H9 (cell line): ENCODE results near the gene KIF15. TPM values are rescaled to one million over a fixed set of nuclear protein-coding genes. Genes with fewer than 3 reads are reported as not detected.

ENCODE experiments used
- DNase-seq: peaks from one replicate; pipeline ENCODE4 v3.0.0-alpha.2; 2017
- H2AFZ ChIP-seq: one replicate; pipeline ENCODE4 v1.6.1; 2013; ENCODE audit warnings: mild to moderate bottlenecking, low read length, control low read depth, moderate library complexity
- H2AK5ac ChIP-seq: 2 replicates; pipeline ENCODE4 v1.6.1; 2013; ENCODE audit warnings: low read length, control low read depth, mixed read lengths; ENCODE audit not compliant: insufficient read length
- H2BK120ac ChIP-seq: one replicate; pipeline ENCODE4 v1.6.1; 2013; ENCODE audit warnings: low read depth, mild to moderate bottlenecking, low read length, control low read depth, inconsistent platforms; ENCODE audit not compliant: poor library complexity, severe bottlenecking
- H2BK12ac ChIP-seq: 2 replicates; pipeline ENCODE4 v1.6.1; 2013; ENCODE audit warnings: low read length, control low read depth, mixed read lengths, low read depth; ENCODE audit not compliant: insufficient read length
- H2BK15ac ChIP-seq: 2 replicates; pipeline ENCODE4 v1.6.1; 2013; ENCODE audit warnings: low read depth, low read length, control low read depth
- H2BK20ac ChIP-seq: one replicate; pipeline ENCODE4 v1.6.1; 2013; ENCODE audit warnings: low read depth, mild to moderate bottlenecking, low read length, control low read depth, inconsistent platforms; ENCODE audit not compliant: poor library complexity, severe bottlenecking
- H2BK5ac ChIP-seq: 2 replicates; pipeline ENCODE4 v1.6.1; 2013; ENCODE audit warnings: low read length, control low read depth, mixed read lengths; ENCODE audit not compliant: insufficient read length
- H3K14ac ChIP-seq: 2 replicates; pipeline ENCODE4 v1.6.1; 2013; ENCODE audit warnings: low read length, control low read depth; ENCODE audit not compliant: insufficient read depth
- H3K18ac ChIP-seq: 2 replicates; pipeline ENCODE4 v1.6.1; 2013; ENCODE audit warnings: low read depth, mild to moderate bottlenecking, mixed read lengths, low read length, control low read depth; ENCODE audit not compliant: insufficient read length
- H3K23ac ChIP-seq: 2 replicates; pipeline ENCODE4 v1.6.1; 2013; ENCODE audit warnings: low read length, control low read depth, mixed read lengths, low read depth; ENCODE audit not compliant: insufficient read length
- H3K23me2 ChIP-seq: 2 replicates; pipeline ENCODE4 v1.6.1; 2013; ENCODE audit warnings: low read depth, mild to moderate bottlenecking, mixed read lengths, low read length, control low read depth; ENCODE audit not compliant: insufficient read length, poor library complexity, severe bottlenecking
- H3K27ac ChIP-seq: 2 replicates; pipeline ENCODE4 v1.5.1; 2013; ENCODE audit warnings: low read length, control low read depth, mixed read lengths, low read depth; ENCODE audit not compliant: insufficient read length
- H3K27me3 ChIP-seq: 2 replicates; pipeline ENCODE4 v1.6.1; 2013; ENCODE audit warnings: low read length, control low read depth, inconsistent platforms; ENCODE audit not compliant: insufficient read depth
- H3K4ac ChIP-seq: 2 replicates; pipeline ENCODE4 v1.6.1; 2013; ENCODE audit warnings: low read depth, mild to moderate bottlenecking, control low read depth, inconsistent platforms, low read length, moderate library complexity
- H3K4me1 ChIP-seq: 2 replicates; pipeline ENCODE4 v1.6.1; 2013; ENCODE audit warnings: low read length, control low read depth, inconsistent platforms; ENCODE audit not compliant: insufficient read depth
- H3K4me2 ChIP-seq: 2 replicates; pipeline ENCODE4 v1.6.1; 2013; ENCODE audit warnings: low read length, control low read depth, mixed read lengths; ENCODE audit not compliant: insufficient read length, insufficient read depth
- H3K56ac ChIP-seq: 2 replicates; pipeline ENCODE4 v1.6.1; 2013; ENCODE audit warnings: low read depth, mild to moderate bottlenecking, mixed read lengths, low read length, control low read depth; ENCODE audit not compliant: insufficient read length
- H3K79me1 ChIP-seq: 2 replicates; pipeline ENCODE4 v1.6.1; 2013; ENCODE audit warnings: low read depth, mild to moderate bottlenecking, moderate library complexity, low read length, control low read depth, inconsistent platforms; ENCODE audit not compliant: insufficient read depth, poor library complexity, severe bottlenecking
- H3K79me2 ChIP-seq: 2 replicates; pipeline ENCODE4 v1.6.1; 2013; ENCODE audit warnings: low read length, control low read depth, inconsistent platforms; ENCODE audit not compliant: insufficient read depth
- H3K9ac ChIP-seq: 2 replicates; pipeline ENCODE4 v1.6.1; 2013; ENCODE audit warnings: low read length, control low read depth, mixed read lengths; ENCODE audit not compliant: insufficient read length; ENCODE audit errors: extremely low read depth
- H3K9me3 ChIP-seq: one replicate; pipeline ENCODE4 v1.6.1; 2013; ENCODE audit warnings: low read depth, low read length, inconsistent platforms; ENCODE audit not compliant: control insufficient read depth
- H3T11ph ChIP-seq: one replicate; pipeline ENCODE4 v1.6.1; 2013; ENCODE audit warnings: mild to moderate bottlenecking, low read length, control low read depth, inconsistent platforms
- H4K20me1 ChIP-seq: one replicate; pipeline ENCODE4 v1.6.1; 2013; ENCODE audit not compliant: control insufficient read depth, insufficient read length, insufficient read depth
- H4K5ac ChIP-seq: 2 replicates; pipeline ENCODE4 v1.6.1; 2013; ENCODE audit warnings: low read depth, mild to moderate bottlenecking, mixed read lengths, low read length, control low read depth; ENCODE audit not compliant: insufficient read length
- H4K8ac ChIP-seq: replicated peaks from 2 replicates; pipeline ENCODE4 v1.6.1; 2013; ENCODE audit warnings: low read length, control low read depth, mixed read lengths, low read depth; ENCODE audit not compliant: insufficient read length
- H4K91ac ChIP-seq: 2 replicates; pipeline ENCODE4 v1.6.1; 2013; ENCODE audit warnings: low read depth, mild to moderate bottlenecking, moderate library complexity, mixed read lengths, low read length, control low read depth; ENCODE audit not compliant: insufficient read length
- H3K27ac Mint-ChIP-seq, 3 experiments: 2 replicates in 2 of 3; 3 replicates in 1 of 3; pipeline ENCODE4 v1.8.0; 2020 to 2021; ENCODE audit warnings: mixed read lengths in 3 of 3, mild to moderate bottlenecking in 1 of 3, moderate library complexity in 1 of 3
- H3K27me3 Mint-ChIP-seq: 2 replicates; pipeline ENCODE4 v1.8.0; 2021; ENCODE audit warnings: low read depth, mild to moderate bottlenecking, moderate library complexity, mixed read lengths
- H3K36me3 Mint-ChIP-seq, 3 experiments: 2 replicates in 2 of 3; 3 replicates in 1 of 3; pipeline ENCODE4 v1.8.0; 2020 to 2021; ENCODE audit warnings: low read depth in 3 of 3, mixed read lengths in 3 of 3; ENCODE audit not compliant: insufficient read depth in 1 of 3
- H3K4me1 Mint-ChIP-seq, 2 experiments: 2 replicates each; pipeline ENCODE4 v1.8.0; 2020; ENCODE audit warnings: mixed read lengths in 2 of 2
- H3K4me3 Mint-ChIP-seq, 2 experiments: 2 replicates in 1 of 2; 3 replicates in 1 of 2; pipeline ENCODE4 v1.8.0; 2020 to 2021; ENCODE audit warnings: mild to moderate bottlenecking in 2 of 2, mixed read lengths in 2 of 2, moderate library complexity in 1 of 2
- H3K9me3 Mint-ChIP-seq, 2 experiments: 2 replicates in 1 of 2; 3 replicates in 1 of 2; pipeline ENCODE4 v1.8.0; 2020; ENCODE audit warnings: mild to moderate bottlenecking in 2 of 2, mixed read lengths in 2 of 2, moderate library complexity in 1 of 2
- WGBS: extraction: QIAGEN DNeasy Blood & Tissue Kit; methylation state at CpG from one replicate; pipeline ENCODE4 v1.1.7; 2013; ENCODE audit warnings: missing lambda C conversion rate, low lambda C conversion rate, mixed read lengths; ENCODE audit not compliant: insufficient read length; ENCODE audit errors: extremely low coverage; 5-methylcytosine and 5-hydroxymethylcytosine counted together
- total RNA-seq: library from RNA; stranded (reverse); gene quantifications from 2 replicates; pipeline ENCODE4 v1.2.1, GENCODE V29; 2021
- TF ChIP-seq, protein P1 (sequence below): fragments of 200-600 bp; sonication (generic); conservative IDR thresholded peaks from 3 replicates; pipeline ENCODE4 v1.8.0; 2021; ENCODE audit warnings: antibody characterized with exemption, mild to moderate bottlenecking

KIF15 gene
- total RNA-seq, 1 experiment from 2014 or later, result 25.0 TPM

DNA sequence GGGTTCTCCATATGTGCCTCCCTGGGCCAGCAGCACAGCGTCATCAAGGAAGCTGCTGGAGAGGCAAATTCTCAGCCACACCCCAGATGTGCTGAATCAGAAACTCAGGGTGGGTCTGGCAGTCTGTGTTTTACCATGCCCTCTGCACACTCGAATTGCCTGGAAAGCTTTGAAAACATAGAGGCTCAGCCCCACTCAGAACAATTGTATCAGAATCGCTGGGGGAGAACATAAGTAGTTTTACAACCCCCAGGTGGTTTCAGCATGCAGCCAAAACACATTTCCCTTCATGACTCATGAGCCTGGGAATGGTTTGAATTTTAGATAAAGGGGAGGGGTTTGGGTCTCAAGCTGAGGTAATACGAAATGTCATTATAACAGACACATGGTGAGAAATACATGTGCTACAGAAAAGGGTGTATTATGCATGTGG lies 122.4 kb downstream of the KIF15 start:
- no peak overlapping the region for H3K9ac ChIP-seq
- no peak overlapping the region for H3K27ac Mint-ChIP-seq
- TF ChIP-seq, protein P1, sequence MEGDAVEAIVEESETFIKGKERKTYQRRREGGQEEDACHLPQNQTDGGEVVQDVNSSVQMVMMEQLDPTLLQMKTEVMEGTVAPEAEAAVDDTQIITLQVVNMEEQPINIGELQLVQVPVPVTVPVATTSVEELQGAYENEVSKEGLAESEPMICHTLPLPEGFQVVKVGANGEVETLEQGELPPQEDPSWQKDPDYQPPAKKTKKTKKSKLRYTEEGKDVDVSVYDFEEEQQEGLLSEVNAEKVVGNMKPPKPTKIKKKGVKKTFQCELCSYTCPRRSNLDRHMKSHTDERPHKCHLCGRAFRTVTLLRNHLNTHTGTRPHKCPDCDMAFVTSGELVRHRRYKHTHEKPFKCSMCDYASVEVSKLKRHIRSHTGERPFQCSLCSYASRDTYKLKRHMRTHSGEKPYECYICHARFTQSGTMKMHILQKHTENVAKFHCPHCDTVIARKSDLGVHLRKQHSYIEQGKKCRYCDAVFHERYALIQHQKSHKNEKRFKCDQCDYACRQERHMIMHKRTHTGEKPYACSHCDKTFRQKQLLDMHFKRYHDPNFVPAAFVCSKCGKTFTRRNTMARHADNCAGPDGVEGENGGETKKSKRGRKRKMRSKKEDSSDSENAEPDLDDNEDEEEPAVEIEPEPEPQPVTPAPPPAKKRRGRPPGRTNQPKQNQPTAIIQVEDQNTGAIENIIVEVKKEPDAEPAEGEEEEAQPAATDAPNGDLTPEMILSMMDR, result no peak

More for the DNA sequence above, 122.4 kb downstream of the KIF15 start:
- Histone ChIP-seq H2BK5ac (no peak overlapping the region), H3K79me1 (no peaks in the 10 kb centered on the region), H3K23ac (no peak overlapping the region), H3K4ac (no peak overlapping the region), H3K9me3 (no peaks in the 10 kb centered on the region), H3K4me2 (no peak overlapping the region), H2BK15ac (no peak overlapping the region), H3K56ac (no peak overlapping the region), H4K5ac (no peak overlapping the region), H3K79me2 (no peaks in the 10 kb centered on the region), H3K27ac (no peak overlapping the region), H2BK120ac (no peak overlapping the region), H3K27me3 (no peaks in the 10 kb centered on the region), H3K4me1 (peaks cover 9% of the 10 kb centered on the region; the same call in 1 of the 2 replicates), H2AFZ (no peak overlapping the region), H3K23me2 (no peaks in the 10 kb centered on the region), H2BK20ac (no peak overlapping the region), H4K8ac (no peak overlapping the region), H3T11ph (no peak overlapping the region), H2AK5ac (no peak overlapping the region), H4K20me1 (no peaks in the 10 kb centered on the region), H3K18ac (no peak overlapping the region), H4K91ac (no peak overlapping the region), H2BK12ac (no peak overlapping the region), H3K14ac (no peak overlapping the region)
- Mint-ChIP-seq H3K36me3 (peaks cover 0 to 2% (median 0%) of the 10 kb centered on the region in 3 experiments; a peak in 1 of 7 replicates), H3K4me1 (peaks cover 14 to 19% of the 10 kb centered on the region in 2 experiments), H3K4me3 (no peak overlapping the region; a peak in 1 of 5 replicates), H3K9me3 (peaks cover 2 to 4% of the 10 kb centered on the region in 2 experiments; a peak in 3 of 5 replicates), H3K27me3 (no peaks in the 10 kb centered on the region; the same call in 1 of the 2 replicates)
- DNase-seq, result no peak
- no CpG with 5 or more reads among the region's 4 CpGs for WGBS
